Activated T-cell treated with anti-CD3 and anti-CD28 coated beads, Interleukin-2, amount 50 U/mL, for 48 hours (primary cell): Measurements from ENCODE around the gene UBE2Q1.

ENCODE experiments used
- DNase-seq, 2 experiments: peaks; one replicate each; pipeline ENCODE4 v3.0.0-alpha.2; 2020

The UBE2Q1 gene

GRCh38 chr1:154501423-154502065 is 56.9 kb downstream of the UBE2Q1 start:
- no peak for DNase-seq

- DNase-seq: no peak
These were observed 57.9 kb downstream of the UBE2Q1 start for GRCh38 chr1:154500533-154500932.

GRCh38 chr1:154499446-154499845 is 59.0 kb downstream of the UBE2Q1 start:
- no peak for DNase-seq
